Right atrium auricular region (tissue), 2 donors: Measurements from ENCODE around the gene ACSS2. TPM values are rescaled to one million over a fixed set of nuclear protein-coding genes. Genes with fewer than 3 reads are reported as not detected.

Experiments
- DNase-seq: peaks from one replicate; pipeline ENCODE4 v3.0.0-alpha.2; 2019; ENCODE audit warnings: low spot score
- H3K27ac ChIP-seq, 2 donors: fragments of 200-600 bp; sonication (generic); 1 replicate in 1 of 2; 2 replicates in 1 of 2; pipeline ENCODE4 v1.5.1; 2016 to 2019
- H3K27me3 ChIP-seq, 2 donors: fragments of 200-600 bp; sonication (generic); one replicate each; pipeline versions ENCODE4 v1.5.1 to v1.6.0; 2017 to 2019
- H3K36me3 ChIP-seq: fragments of 200-600 bp; sonication (generic); one replicate; pipeline ENCODE4 v1.5.1; 2016
- H3K4me1 ChIP-seq, 2 donors: fragments of 200-600 bp; sonication (generic); one replicate each; pipeline versions ENCODE4 v1.5.1 to v1.6.0; 2017 to 2019
- H3K4me3 ChIP-seq, 2 donors: fragments of 200-600 bp; sonication (generic); 1 replicate in 1 of 2; 2 replicates in 1 of 2; pipeline ENCODE4 v1.5.1; 2017 to 2019; ENCODE audit warnings: mild to moderate bottlenecking in 1 of 2, moderate library complexity in 1 of 2
- H3K9me3 ChIP-seq, 2 donors: fragments of 200-600 bp; sonication (generic); one replicate each; pipeline ENCODE4 v1.5.1; 2019
- total RNA-seq, 2 donors: library from RNA; depleted of rRNA; stranded (reverse); fragments of >200 nt; gene quantifications; one replicate each; pipeline ENCODE4 v1.1.0, GENCODE V29; 2016
- TF ChIP-seq, protein P1 (sequence below), 2 donors: fragments of 200-600 bp; sonication (generic); IDR thresholded peaks; one replicate each; pipeline ENCODE4 v1.5.1; 2019; ENCODE audit warnings: antibody characterized with exemption in 2 of 2

Gene ACSS2
- total RNA-seq, 2 donors from 2014 or later = 64.6 to 89.4 TPM

GRCh38 chr20:34843421-34843820, 33.0 kb upstream of the ACSS2 start:
- Histone ChIP-seq H3K9me3 (no peaks in the 10 kb centered on the region), H3K27me3 (no peaks in the 10 kb centered on the region), H3K4me1 (no peaks in the 10 kb centered on the region), H3K27ac (no peak overlapping the region), H3K4me3 (no peak overlapping the region), H3K36me3 (peaks cover 13% of the 10 kb centered on the region)
- no peak for DNase-seq
- TF ChIP-seq, protein P1, sequence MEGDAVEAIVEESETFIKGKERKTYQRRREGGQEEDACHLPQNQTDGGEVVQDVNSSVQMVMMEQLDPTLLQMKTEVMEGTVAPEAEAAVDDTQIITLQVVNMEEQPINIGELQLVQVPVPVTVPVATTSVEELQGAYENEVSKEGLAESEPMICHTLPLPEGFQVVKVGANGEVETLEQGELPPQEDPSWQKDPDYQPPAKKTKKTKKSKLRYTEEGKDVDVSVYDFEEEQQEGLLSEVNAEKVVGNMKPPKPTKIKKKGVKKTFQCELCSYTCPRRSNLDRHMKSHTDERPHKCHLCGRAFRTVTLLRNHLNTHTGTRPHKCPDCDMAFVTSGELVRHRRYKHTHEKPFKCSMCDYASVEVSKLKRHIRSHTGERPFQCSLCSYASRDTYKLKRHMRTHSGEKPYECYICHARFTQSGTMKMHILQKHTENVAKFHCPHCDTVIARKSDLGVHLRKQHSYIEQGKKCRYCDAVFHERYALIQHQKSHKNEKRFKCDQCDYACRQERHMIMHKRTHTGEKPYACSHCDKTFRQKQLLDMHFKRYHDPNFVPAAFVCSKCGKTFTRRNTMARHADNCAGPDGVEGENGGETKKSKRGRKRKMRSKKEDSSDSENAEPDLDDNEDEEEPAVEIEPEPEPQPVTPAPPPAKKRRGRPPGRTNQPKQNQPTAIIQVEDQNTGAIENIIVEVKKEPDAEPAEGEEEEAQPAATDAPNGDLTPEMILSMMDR (IDR thresholded peaks at IDR 0.05) = no peak

DNA sequence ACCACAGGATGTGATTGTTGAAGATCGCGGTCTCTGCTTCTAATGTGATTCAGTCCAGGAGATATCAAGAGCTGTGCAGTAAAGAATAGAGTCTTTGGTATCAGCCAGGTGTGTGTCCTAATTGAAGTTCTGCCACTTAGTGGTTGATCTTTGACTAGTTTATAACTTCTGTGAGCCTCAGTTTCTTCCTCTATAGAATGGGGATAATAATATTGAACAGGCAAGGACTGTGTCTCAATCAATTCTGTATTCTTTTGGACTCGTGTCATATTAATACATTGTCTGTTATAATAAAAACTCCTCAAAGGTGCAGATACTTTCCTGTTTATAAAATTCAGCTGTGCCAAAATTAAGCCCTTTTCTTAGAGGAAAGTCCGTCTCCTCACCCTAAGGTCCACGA, 27.8 kb upstream of the ACSS2 start:
- Histone ChIP-seq H3K36me3 (peaks cover 53% of the 10 kb centered on the region), H3K27me3 (no peaks in the 10 kb centered on the region), H3K27ac (no peak overlapping the region)

DNA sequence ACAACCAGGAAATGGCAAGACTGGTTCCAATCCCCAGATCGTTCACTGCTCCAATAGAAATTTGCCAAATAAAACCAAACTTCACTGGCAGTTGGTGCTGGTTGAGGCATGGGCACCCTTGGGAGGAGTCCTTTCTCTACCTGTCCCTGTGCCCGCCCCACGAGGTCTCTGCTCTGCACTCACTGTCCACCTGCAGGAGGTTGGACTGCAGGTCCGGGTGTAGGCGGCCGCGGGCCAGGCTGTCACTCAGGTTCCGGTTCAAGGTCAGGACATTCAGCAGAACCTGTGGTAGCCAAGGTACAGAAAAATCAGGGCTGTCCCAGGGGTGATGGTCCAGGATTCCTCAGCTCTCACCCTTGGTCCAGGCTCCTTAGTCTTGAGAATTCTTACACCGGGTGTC, 26.6 kb upstream of the ACSS2 start:
- H3K27ac ChIP-seq = no peak overlapping the region
- H3K4me3 ChIP-seq = no peak overlapping the region
- H3K4me1 ChIP-seq = no peaks in the 10 kb centered on the region
- TF ChIP-seq, protein P1 (IDR thresholded peaks at IDR 0.05) = no peak
- DNase-seq = no peak
- H3K36me3 ChIP-seq = peaks cover 60% of the 10 kb centered on the region
- H3K27me3 ChIP-seq = no peaks in the 10 kb centered on the region
- no peaks in the 10 kb centered on the region for H3K9me3 ChIP-seq

More for the DNA sequence above, 27.8 kb upstream of the ACSS2 start:
- DNase-seq = no peak
- no peaks in the 10 kb centered on the region for H3K4me1 ChIP-seq
- H3K9me3 ChIP-seq = no peaks in the 10 kb centered on the region
- H3K4me3 ChIP-seq = no peak overlapping the region
- TF ChIP-seq, protein P1 (IDR thresholded peaks at IDR 0.05) = no peak

- Histone ChIP-seq H3K27ac (no peak overlapping the region), H3K4me3 (no peak overlapping the region), H3K27me3 (no peaks in the 10 kb centered on the region), H3K4me1 (no peaks in the 10 kb centered on the region), H3K9me3 (no peaks in the 10 kb centered on the region), H3K36me3 (peaks cover 62% of the 10 kb centered on the region)
- no peak for DNase-seq
- TF ChIP-seq, protein P1 (IDR thresholded peaks at IDR 0.05) = no peak
Measured at GRCh38 chr20:34850969-34851368, 25.4 kb upstream of the ACSS2 start.

- H3K4me3 ChIP-seq = no peak overlapping the region
- H3K36me3 ChIP-seq = peaks cover 66% of the 10 kb centered on the region
- no peaks in the 10 kb centered on the region for H3K9me3 ChIP-seq
- H3K27me3 ChIP-seq = no peaks in the 10 kb centered on the region
- no peaks in the 10 kb centered on the region for H3K4me1 ChIP-seq
- DNase-seq = no peak
- TF ChIP-seq, protein P1 (IDR thresholded peaks at IDR 0.05) = no peak
- no peak overlapping the region for H3K27ac ChIP-seq
Measured at GRCh38 chr20:34852298-34852697, 24.1 kb upstream of the ACSS2 start.

DNA sequence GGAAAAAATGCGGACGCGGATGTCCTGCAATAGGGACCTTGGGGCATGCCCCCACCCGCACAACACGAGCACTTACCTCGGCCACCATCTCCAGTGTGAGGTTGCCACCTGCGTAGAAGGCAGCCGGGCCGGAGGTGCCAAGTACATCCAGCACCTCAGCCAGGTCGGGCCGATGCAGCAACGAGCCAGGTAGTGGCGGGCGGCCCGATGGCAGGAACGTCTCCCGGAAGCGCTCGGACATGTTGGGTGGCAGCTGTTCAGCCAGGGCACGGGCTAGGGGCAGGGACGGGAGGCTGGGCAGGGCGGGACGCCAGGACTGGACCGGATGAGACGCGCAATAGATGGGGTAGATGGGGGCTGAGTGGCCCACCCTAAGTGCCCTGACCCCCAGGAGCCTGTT, 17.0 kb upstream of the ACSS2 start:
- no peak overlapping the region for H3K4me3 ChIP-seq
- H3K9me3 ChIP-seq = no peaks in the 10 kb centered on the region
- H3K27ac ChIP-seq = no peak overlapping the region
- H3K27me3 ChIP-seq = no peaks in the 10 kb centered on the region
- no peaks in the 10 kb centered on the region for H3K4me1 ChIP-seq
- DNase-seq = no peak
- H3K36me3 ChIP-seq = peaks cover 29% of the 10 kb centered on the region
- TF ChIP-seq, protein P1 (IDR thresholded peaks at IDR 0.05) = no peak
